GM23338 (cell line): ENCODE results near the gene CNTNAP2.

Experiments
- CREB1 ChIP-seq: fragments of 250-450 bp; sonication (Bioruptor Pico); IDR thresholded peaks from 2 replicates; pipeline ENCODE4 v1.5.0; 2020; ENCODE audit warnings: low read depth, mild to moderate bottlenecking, moderate library complexity
- CTCF ChIP-seq, 2 experiments: fragments of 200-600 bp in 1 of 2; sonication (generic) in 1 of 2; conservative IDR thresholded peaks; 2 replicates each; pipeline versions ENCODE4 v1.5.1 to v1.6.1; 2016 to 2017; ENCODE audit warnings: antibody characterized with exemption in 2 of 2, low read depth in 2 of 2, mild to moderate bottlenecking in 2 of 2, moderate library complexity in 1 of 2
- ETS1 ChIP-seq: IDR thresholded peaks from 2 replicates; pipeline ENCODE4 v1.6.1; 2016; ENCODE audit warnings: antibody characterized with exemption
- EZH2 ChIP-seq: fragments of 200-600 bp; sonication (generic); IDR thresholded peaks from one replicate; pipeline ENCODE4 v1.8.0; 2017; ENCODE audit warnings: antibody characterized with exemption, mild to moderate bottlenecking, low read depth; ENCODE audit not compliant: unreplicated experiment
- EZH2phosphoT487 ChIP-seq: fragments of 200-600 bp; sonication (generic); IDR thresholded peaks from one replicate; pipeline ENCODE4 v1.8.1; 2018; ENCODE audit warnings: antibody characterized with exemption; ENCODE audit not compliant: unreplicated experiment
- JUNB ChIP-seq: IDR thresholded peaks from one replicate; pipeline ENCODE4 v1.6.1; 2016; ENCODE audit warnings: antibody characterized with exemption; ENCODE audit not compliant: unreplicated experiment
- NANOG ChIP-seq: IDR thresholded peaks from 2 replicates; pipeline ENCODE4 v1.6.1; 2016; ENCODE audit warnings: antibody characterized with exemption, borderline replicate concordance
- POLR2AphosphoS5 ChIP-seq: IDR thresholded peaks from 2 replicates; pipeline ENCODE4 v1.6.1; 2016; ENCODE audit warnings: antibody characterized with exemption, low read depth
- REST ChIP-seq: IDR thresholded peaks from one replicate; pipeline ENCODE4 v1.6.1; 2018; ENCODE audit warnings: antibody characterized with exemption; ENCODE audit not compliant: unreplicated experiment
- ZNF114 ChIP-seq: fragments of 250-450 bp; sonication (Bioruptor Pico); IDR thresholded peaks from 2 replicates; pipeline ENCODE4 v1.5.0; 2020; ENCODE audit warnings: mild to moderate bottlenecking, moderate library complexity
- ZNF331 ChIP-seq: fragments of 250-450 bp; sonication (Bioruptor Pico); IDR thresholded peaks from 2 replicates; pipeline ENCODE4 v1.5.0; 2020; ENCODE audit warnings: low read depth, mild to moderate bottlenecking, moderate library complexity
- ZNF462 ChIP-seq: fragments of 250-450 bp; sonication (Bioruptor Pico); IDR thresholded peaks from 2 replicates; pipeline ENCODE4 v1.5.0; 2020; ENCODE audit warnings: mild to moderate bottlenecking, moderate library complexity

- TF ChIP-seq CTCF (conservative IDR thresholded peaks at IDR 0.05; ENCODE audit: low read depth in 2 of 2), result no peak
- TF ChIP-seq CREB1 (CRISPR knock-in tag), result no peak
- TF ChIP-seq POLR2AphosphoS5, result no peak
- no peak for TF ChIP-seq ETS1
- TF ChIP-seq EZH2, result no peak
- TF ChIP-seq JUNB, result no peak
- TF ChIP-seq ZNF114 (CRISPR knock-in tag), result no peak
- no peak for TF ChIP-seq REST
- TF ChIP-seq EZH2phosphoT487, result no peak
- no peak for TF ChIP-seq NANOG
- TF ChIP-seq ZNF331, result no peak
- no peak for TF ChIP-seq ZNF462 (CRISPR knock-in tag)
Measured at GRCh38 chr7:147062897-147063296, 946.3 kb downstream of the CNTNAP2 start.
